ENCODE measurements around the gene M1AP. TPM values are rescaled to one million over a fixed set of nuclear protein-coding genes. Genes with fewer than 3 reads are reported as not detected.

Gene M1AP
- total RNA-seq (2014; rRNA removed; shearing (Covaris generic)), result 3.9 and 4.8 TPM in 2 replicates

DNA sequence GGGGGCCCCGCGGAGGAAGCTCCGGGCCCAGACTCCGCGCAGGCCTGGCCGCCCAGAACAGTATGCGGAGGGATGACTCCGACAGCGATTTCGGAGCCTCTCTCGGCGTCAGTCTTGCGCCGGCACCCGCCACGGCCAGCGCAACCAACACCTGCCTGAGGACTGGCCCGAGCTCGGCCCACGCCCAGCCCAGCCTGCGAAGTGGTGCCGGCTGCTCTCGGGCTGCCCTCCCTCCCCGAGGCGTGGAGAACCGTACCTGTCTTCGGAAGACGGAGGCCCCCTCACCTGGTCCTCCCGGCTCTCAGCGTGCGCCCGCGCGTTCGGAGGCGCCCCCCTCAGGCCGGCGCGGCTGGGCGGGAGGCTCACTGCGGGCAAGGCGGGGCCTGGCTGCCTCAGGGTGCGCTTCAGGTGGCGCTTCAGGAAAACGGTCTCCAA lies at the start of gene M1AP:
Gene M1AP (minus strand): TSS at position 322 of the 435 bp plus-strand sequence. CDS start 8,055 bp downstream, outside the sequence.
- Histone ChIP-seq H3K27me3 (ENCODE audit: control insufficient read depth, insufficient read depth, low read length) (peaks cover 14% of the 10 kb centered on the region; the same call in 1 of the 2 replicates), H3K36me3 (replicated peaks; ENCODE audit: control insufficient read depth, insufficient read depth, low read length) (no peaks in the 10 kb centered on the region), H3K4me3 (ENCODE audit: insufficient read depth, low read depth, low read length) (peak within 1 kb of the TSS; percentile 59)
- DNase-seq, result peak; percentile 93

- DNase-seq, result no peak
- no peaks in the 10 kb centered on the region for H3K27me3 ChIP-seq (ENCODE audit: control insufficient read depth, insufficient read depth, low read length)
- no peaks in the 10 kb centered on the region for H3K36me3 ChIP-seq (replicated peaks; ENCODE audit: control insufficient read depth, insufficient read depth, low read length)
- no peak overlapping the region for H3K4me3 ChIP-seq (ENCODE audit: insufficient read depth, low read depth, low read length)
Observed at GRCh38 chr2:74696829-74697228, 48.7 kb upstream of the M1AP start.

DNA sequence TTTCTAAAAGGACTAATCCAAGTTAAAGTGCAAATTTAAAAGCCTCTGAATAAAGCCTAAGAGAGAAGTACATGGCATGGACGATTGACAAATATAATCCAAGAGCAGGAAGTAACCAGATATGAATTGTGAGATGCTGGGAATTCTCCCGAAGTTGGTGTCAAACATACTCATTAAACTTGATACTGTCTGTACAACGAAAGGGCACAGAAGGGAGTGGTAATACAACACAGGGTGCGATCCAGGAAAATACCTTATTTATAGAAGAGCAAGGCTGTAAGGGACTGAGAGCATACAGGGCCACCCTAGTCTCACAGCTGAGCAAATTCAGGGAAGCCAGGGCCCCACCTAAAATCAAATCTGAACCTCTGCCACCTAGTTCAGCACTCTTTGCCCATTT lies 47.5 kb upstream of the M1AP start:
- Histone ChIP-seq H3K27me3 (ENCODE audit: control insufficient read depth, insufficient read depth, low read length) (no peaks in the 10 kb centered on the region), H3K36me3 (replicated peaks; ENCODE audit: control insufficient read depth, insufficient read depth, low read length) (no peaks in the 10 kb centered on the region), H3K4me3 (ENCODE audit: insufficient read depth, low read depth, low read length) (no peak overlapping the region)
- no peak for DNase-seq

DNA sequence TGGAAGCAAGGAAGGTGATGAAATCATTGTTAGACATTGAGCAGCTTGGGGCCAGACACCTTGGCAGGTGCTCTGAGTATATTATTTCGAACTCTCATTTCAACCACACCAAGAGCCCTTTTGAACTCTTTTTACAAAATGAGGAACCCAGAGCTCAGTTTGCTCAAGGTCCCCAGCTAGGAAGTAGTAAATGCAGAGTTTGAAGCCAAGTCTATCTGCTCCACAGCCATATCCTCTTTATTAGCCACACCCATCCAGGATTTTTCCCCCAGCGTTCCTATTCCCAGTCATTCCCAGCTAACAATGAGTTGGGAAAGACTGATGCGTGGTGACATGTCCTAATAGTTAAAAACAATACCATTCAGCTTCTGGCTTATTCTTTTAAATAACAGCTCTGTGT lies 46.2 kb upstream of the M1AP start:
- H3K27me3 ChIP-seq (ENCODE audit: control insufficient read depth, insufficient read depth, low read length), result no peaks in the 10 kb centered on the region
- H3K4me3 ChIP-seq (ENCODE audit: insufficient read depth, low read depth, low read length), result no peak overlapping the region
- no peaks in the 10 kb centered on the region for H3K36me3 ChIP-seq (replicated peaks; ENCODE audit: control insufficient read depth, insufficient read depth, low read length)
- DNase-seq, result no peak

GRCh38 chr2:74693668-74694067 lies 45.5 kb upstream of the M1AP start:
- H3K27me3 ChIP-seq (ENCODE audit: control insufficient read depth, insufficient read depth, low read length), result no peaks in the 10 kb centered on the region
- no peak for DNase-seq
- no peaks in the 10 kb centered on the region for H3K36me3 ChIP-seq (replicated peaks; ENCODE audit: control insufficient read depth, insufficient read depth, low read length)
- no peak overlapping the region for H3K4me3 ChIP-seq (ENCODE audit: insufficient read depth, low read depth, low read length)

GRCh38 chr2:74693213-74693612 lies 45.1 kb upstream of the M1AP start:
- no peak for DNase-seq
- Histone ChIP-seq H3K4me3 (ENCODE audit: insufficient read depth, low read depth, low read length) (no peak overlapping the region), H3K27me3 (ENCODE audit: control insufficient read depth, insufficient read depth, low read length) (no peaks in the 10 kb centered on the region), H3K36me3 (replicated peaks; ENCODE audit: control insufficient read depth, insufficient read depth, low read length) (no peaks in the 10 kb centered on the region)

DNA sequence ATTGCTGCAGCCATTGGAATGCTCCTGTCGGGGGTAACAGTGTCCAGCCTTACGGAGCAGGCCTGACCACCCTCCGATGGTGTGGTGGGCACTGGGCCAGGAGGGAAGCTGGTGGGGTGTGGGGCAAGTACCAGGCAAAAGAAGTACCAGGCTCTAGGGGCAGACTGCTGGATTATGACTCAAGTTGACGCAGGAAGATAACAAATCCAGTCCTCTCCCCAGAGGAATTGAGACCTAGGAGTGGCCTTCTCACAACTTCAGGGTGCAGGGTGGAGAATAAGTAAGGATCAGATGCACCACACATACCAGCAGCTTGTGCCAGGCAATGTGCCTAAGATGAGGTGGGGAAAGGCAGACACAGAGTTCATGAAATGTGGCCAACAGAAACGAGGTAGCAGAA lies 43.8 kb upstream of the M1AP start:
- no peak overlapping the region for H3K4me3 ChIP-seq (ENCODE audit: insufficient read depth, low read depth, low read length)
- no peak for DNase-seq
- no peaks in the 10 kb centered on the region for H3K36me3 ChIP-seq (replicated peaks; ENCODE audit: control insufficient read depth, insufficient read depth, low read length)
- no peaks in the 10 kb centered on the region for H3K27me3 ChIP-seq (ENCODE audit: control insufficient read depth, insufficient read depth, low read length)

DNA sequence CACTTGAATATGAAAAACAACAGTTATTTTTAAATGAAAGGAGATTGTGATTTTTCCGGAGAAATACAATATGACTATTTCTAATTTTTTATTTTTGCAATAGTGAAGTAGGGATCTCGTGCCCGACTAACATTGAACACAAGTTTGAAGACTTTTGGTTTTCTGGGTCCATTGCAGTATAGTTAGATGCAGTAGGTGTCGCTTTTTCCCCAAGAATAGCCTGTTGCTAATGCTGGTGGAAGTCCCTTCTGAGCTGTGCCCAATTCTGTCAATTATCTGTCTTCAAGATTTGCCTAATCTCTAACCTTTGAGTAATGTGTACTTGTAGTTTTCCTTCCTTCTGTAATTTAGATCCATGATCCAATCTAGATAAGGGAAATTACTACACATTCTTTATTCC lies 42.4 kb upstream of the M1AP start:
- peak; percentile 69 for DNase-seq
- Histone ChIP-seq H3K27me3 (ENCODE audit: control insufficient read depth, insufficient read depth, low read length) (no peaks in the 10 kb centered on the region), H3K36me3 (replicated peaks; ENCODE audit: control insufficient read depth, insufficient read depth, low read length) (no peaks in the 10 kb centered on the region), H3K4me3 (ENCODE audit: insufficient read depth, low read depth, low read length) (no peak overlapping the region)

- H3K4me3 ChIP-seq (ENCODE audit: insufficient read depth, low read depth, low read length), result no peak overlapping the region
- no peaks in the 10 kb centered on the region for H3K27me3 ChIP-seq (ENCODE audit: control insufficient read depth, insufficient read depth, low read length)
- no peaks in the 10 kb centered on the region for H3K36me3 ChIP-seq (replicated peaks; ENCODE audit: control insufficient read depth, insufficient read depth, low read length)
- DNase-seq, result no peak
Observed at GRCh38 chr2:74689671-74690070, 41.5 kb upstream of the M1AP start.

DNA sequence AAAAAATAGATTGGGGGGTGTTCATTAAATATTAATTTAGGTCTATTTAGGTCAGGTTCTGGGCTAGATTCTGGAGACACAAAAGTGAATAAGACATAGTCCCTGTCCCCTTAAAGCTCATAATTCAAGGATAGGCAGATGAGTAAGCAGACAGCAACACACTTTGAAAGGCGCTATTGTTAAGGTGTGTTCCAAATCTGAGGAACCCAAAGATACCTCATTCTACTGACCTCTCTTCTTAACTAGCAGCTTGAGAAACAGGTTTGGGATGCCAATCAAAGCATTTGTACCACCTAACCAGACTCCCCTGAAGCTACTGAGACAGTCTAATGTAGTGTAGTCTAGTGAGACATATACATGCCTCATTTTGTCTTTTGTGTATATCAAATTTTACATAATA lies 40.8 kb upstream of the M1AP start:
- Histone ChIP-seq H3K27me3 (ENCODE audit: control insufficient read depth, insufficient read depth, low read length) (no peaks in the 10 kb centered on the region), H3K4me3 (ENCODE audit: insufficient read depth, low read depth, low read length) (no peak overlapping the region), H3K36me3 (replicated peaks; ENCODE audit: control insufficient read depth, insufficient read depth, low read length) (no peaks in the 10 kb centered on the region)
- DNase-seq, result no peak

DNA sequence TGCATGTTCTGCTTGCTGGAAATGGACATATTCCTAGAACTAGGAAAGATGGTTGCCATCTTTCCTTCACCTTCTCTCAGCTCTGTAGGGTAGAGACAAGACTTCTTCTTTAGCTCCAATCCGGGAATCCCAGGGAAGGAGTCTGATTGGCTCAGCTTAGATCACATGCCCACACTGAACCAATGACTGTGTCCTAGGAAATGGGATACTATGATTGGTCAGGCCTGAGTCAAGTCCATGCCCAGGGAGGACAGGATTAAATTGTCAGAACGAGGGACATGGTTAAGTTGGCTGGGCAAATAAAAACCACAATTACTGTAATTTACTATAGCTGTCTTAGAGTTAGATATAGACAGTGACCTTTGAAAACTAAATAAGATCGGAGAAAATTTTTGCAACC lies 37.3 kb upstream of the M1AP start:
- Histone ChIP-seq H3K4me3 (ENCODE audit: insufficient read depth, low read depth, low read length) (no peak overlapping the region), H3K27me3 (ENCODE audit: control insufficient read depth, insufficient read depth, low read length) (no peaks in the 10 kb centered on the region), H3K36me3 (replicated peaks; ENCODE audit: control insufficient read depth, insufficient read depth, low read length) (no peaks in the 10 kb centered on the region)
- no peak for DNase-seq

- Histone ChIP-seq H3K4me3 (ENCODE audit: insufficient read depth, low read depth, low read length) (no peak overlapping the region), H3K27me3 (ENCODE audit: control insufficient read depth, insufficient read depth, low read length) (no peaks in the 10 kb centered on the region), H3K36me3 (replicated peaks; ENCODE audit: control insufficient read depth, insufficient read depth, low read length) (no peaks in the 10 kb centered on the region)
- no peak for DNase-seq
Observed at GRCh38 chr2:74682501-74682900, 34.4 kb upstream of the M1AP start.

- no peak for DNase-seq
- Histone ChIP-seq H3K36me3 (replicated peaks; ENCODE audit: control insufficient read depth, insufficient read depth, low read length) (no peaks in the 10 kb centered on the region; the same call in 1 of the 2 replicates), H3K4me3 (ENCODE audit: insufficient read depth, low read depth, low read length) (no peak overlapping the region), H3K27me3 (ENCODE audit: control insufficient read depth, insufficient read depth, low read length) (no peaks in the 10 kb centered on the region)
Observed at GRCh38 chr2:74679615-74680014, 31.5 kb upstream of the M1AP start.

DNA sequence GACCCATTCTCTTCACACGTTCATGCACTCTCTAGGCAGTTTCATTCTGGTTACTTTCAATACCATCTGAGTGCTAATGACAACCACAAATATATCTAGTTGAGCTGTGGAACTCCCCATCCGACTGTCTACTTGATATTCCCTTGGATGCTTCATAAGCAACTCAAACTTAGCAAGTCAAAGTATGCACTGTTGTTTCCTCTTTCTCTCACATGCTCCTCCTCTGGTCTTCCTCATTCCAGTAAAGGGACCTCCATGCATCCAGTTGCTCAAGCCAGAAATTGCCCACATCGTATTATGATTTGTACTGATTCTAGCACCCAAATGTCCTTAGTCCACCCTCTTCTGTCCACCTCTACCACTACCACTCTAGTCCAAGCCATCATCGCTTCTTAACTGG lies 28.2 kb upstream of the M1AP start:
- Histone ChIP-seq H3K27me3 (ENCODE audit: control insufficient read depth, insufficient read depth, low read length) (no peaks in the 10 kb centered on the region), H3K4me3 (ENCODE audit: insufficient read depth, low read depth, low read length) (no peak overlapping the region), H3K36me3 (replicated peaks; ENCODE audit: control insufficient read depth, insufficient read depth, low read length) (no peaks in the 10 kb centered on the region; the same call in 1 of the 2 replicates)
- DNase-seq, result no peak

- no peaks in the 10 kb centered on the region for H3K27me3 ChIP-seq (ENCODE audit: control insufficient read depth, insufficient read depth, low read length)
Observed at GRCh38 chr2:74675090-74675489, 27.0 kb upstream of the M1AP start.

More at GRCh38 chr2:74675090-74675489, 27.0 kb upstream of the M1AP start:
- Histone ChIP-seq H3K4me3 (ENCODE audit: insufficient read depth, low read depth, low read length) (no peak overlapping the region), H3K36me3 (replicated peaks; ENCODE audit: control insufficient read depth, insufficient read depth, low read length) (no peaks in the 10 kb centered on the region; the same call in 1 of the 2 replicates)
- DNase-seq, result peak; percentile 44

All from H7 (cell line).